Neural cell (in vitro differentiated cells): ENCODE results near the gene CLEC3B. TPM values are rescaled to one million over a fixed set of nuclear protein-coding genes. Genes with fewer than 3 reads are reported as not detected.

Source experiments
- H2AFZ ChIP-seq: fragments of 200-600, 300-800 bp; sonication (generic), shearing (Covaris generic); 2 replicates; pipeline ENCODE4 v1.6.0; 2014; ENCODE audit warnings: low read depth, mild to moderate bottlenecking, antibody characterized with exemption, low read length, moderate library complexity
- H3F3A ChIP-seq: fragments of 200-600 bp; shearing (Covaris generic); 2 replicates; pipeline ENCODE4 v1.6.1; 2016; ENCODE audit warnings: mild to moderate bottlenecking, moderate library complexity, mixed read lengths, antibody characterized with exemption, low read length; ENCODE audit not compliant: insufficient read depth, poor library complexity, severe bottlenecking
- H3K27ac ChIP-seq: fragments of 200-600, 300-800 bp; sonication (generic), shearing (Covaris generic); 2 replicates; pipeline ENCODE4 v1.5.1; 2014; ENCODE audit warnings: mild to moderate bottlenecking, low read length, moderate library complexity
- H3K27me3 ChIP-seq: fragments of 300-800, 200-600 bp; sonication (generic), shearing (Covaris generic); 2 replicates; pipeline ENCODE4 v1.6.0; 2014; ENCODE audit warnings: mild to moderate bottlenecking, low read depth, low read length, moderate library complexity; ENCODE audit not compliant: insufficient read depth
- H3K36me3 ChIP-seq: fragments of 300-800, 200-600 bp; sonication (generic), shearing (Covaris generic); 2 replicates; pipeline ENCODE4 v1.5.1; 2014; ENCODE audit warnings: mild to moderate bottlenecking, antibody characterized with exemption, low read length, moderate library complexity; ENCODE audit not compliant: insufficient read depth
- H3K4me2 ChIP-seq: fragments of 300-800, 200-600 bp; sonication (generic), shearing (Covaris generic); 2 replicates; pipeline ENCODE4 v1.6.0; 2014; ENCODE audit warnings: mild to moderate bottlenecking, low read length
- H3K4me3 ChIP-seq: fragments of 300-800, 200-600 bp; sonication (generic), shearing (Covaris generic); 2 replicates; pipeline ENCODE4 v1.5.1; 2014; ENCODE audit warnings: mild to moderate bottlenecking, low read length, moderate library complexity
- H3K79me2 ChIP-seq: fragments of 200-600 bp; shearing (Covaris generic); replicated peaks from 2 replicates; pipeline ENCODE4 v1.6.0; 2014; ENCODE audit warnings: mild to moderate bottlenecking, low read length, moderate library complexity; ENCODE audit not compliant: insufficient read depth
- H3K9ac ChIP-seq: fragments of 300-800, 200-600 bp; sonication (generic), shearing (Covaris generic); 2 replicates; pipeline ENCODE4 v1.6.1; 2016; ENCODE audit warnings: mild to moderate bottlenecking, low read length, mixed read lengths
- H3K9me2 ChIP-seq: fragments of 200-600 bp; shearing (Covaris generic); 2 replicates; pipeline ENCODE4 v1.6.1; 2016; ENCODE audit warnings: mild to moderate bottlenecking, low read length, mixed read lengths; ENCODE audit not compliant: insufficient read depth
- H3K9me3 ChIP-seq: fragments of 200-600, 300-800 bp; sonication (generic), shearing (Covaris generic); 2 replicates; pipeline ENCODE4 v1.6.1; 2016; ENCODE audit warnings: mild to moderate bottlenecking, mixed run types, low read length, moderate library complexity, mixed read lengths
- H4K20me1 ChIP-seq: fragments of 200-600 bp; shearing (Covaris generic); 2 replicates; pipeline ENCODE4 v1.6.1; 2016; ENCODE audit warnings: mild to moderate bottlenecking, mixed run types; ENCODE audit not compliant: insufficient read depth
- EP300 ChIP-seq: fragments of 450-650 bp; conservative IDR thresholded peaks from 2 replicates; pipeline ENCODE4 v1.6.1; 2014; ENCODE audit warnings: antibody characterized with exemption, mild to moderate bottlenecking, moderate library complexity; ENCODE audit not compliant: poor library complexity, severe bottlenecking
- EZH2 ChIP-seq: fragments of 200-600, 300-800 bp; shearing (Covaris generic), sonication (generic); IDR thresholded peaks from 2 replicates; pipeline ENCODE4 v1.6.1; 2014; ENCODE audit warnings: antibody characterized with exemption, low read length, borderline replicate concordance, mild to moderate bottlenecking; ENCODE audit not compliant: insufficient read depth, poor library complexity, severe bottlenecking
- MXI1 ChIP-seq: fragments of 450-650 bp; conservative IDR thresholded peaks from 2 replicates; pipeline ENCODE4 v1.6.1; 2014; ENCODE audit warnings: antibody characterized with exemption, mild to moderate bottlenecking; ENCODE audit not compliant: poor library complexity, severe bottlenecking
- POLR2AphosphoS5 ChIP-seq: IDR thresholded peaks from 2 replicates; pipeline ENCODE4 v1.6.1; 2012
- RAD21 ChIP-seq: fragments of 450-650 bp; conservative IDR thresholded peaks from 2 replicates; pipeline ENCODE4 v1.6.1; 2014; ENCODE audit warnings: antibody characterized with exemption, mild to moderate bottlenecking, moderate library complexity
- REST ChIP-seq: IDR thresholded peaks from 2 replicates; pipeline ENCODE4 v1.6.1; 2012; ENCODE audit warnings: borderline replicate concordance
- SMC3 ChIP-seq: fragments of 450-650 bp; conservative IDR thresholded peaks from 2 replicates; pipeline ENCODE4 v1.6.1; 2014; ENCODE audit warnings: antibody characterized with exemption, mild to moderate bottlenecking, moderate library complexity; ENCODE audit not compliant: poor library complexity
- TAF1 ChIP-seq: IDR thresholded peaks from 2 replicates; pipeline ENCODE4 v1.6.1; 2012; ENCODE audit warnings: low read depth
- polyA plus RNA-seq: library from polyadenylated mRNA; depleted of rRNA; stranded (reverse); fragments of >200 nt; gene quantifications from 2 replicates; pipeline ENCODE4 v1.2.3, GENCODE V29; 2014
- TF ChIP-seq, protein P1 (sequence below): fragments of 450-650 bp; IDR thresholded peaks from 2 replicates; pipeline ENCODE4 v1.5.1; 2014; ENCODE audit warnings: antibody characterized with exemption, mild to moderate bottlenecking, moderate library complexity; ENCODE audit not compliant: poor library complexity, severe bottlenecking

CLEC3B gene
- polyA plus RNA-seq, 1 donor from 2014 or later = 2.6 TPM

DNA sequence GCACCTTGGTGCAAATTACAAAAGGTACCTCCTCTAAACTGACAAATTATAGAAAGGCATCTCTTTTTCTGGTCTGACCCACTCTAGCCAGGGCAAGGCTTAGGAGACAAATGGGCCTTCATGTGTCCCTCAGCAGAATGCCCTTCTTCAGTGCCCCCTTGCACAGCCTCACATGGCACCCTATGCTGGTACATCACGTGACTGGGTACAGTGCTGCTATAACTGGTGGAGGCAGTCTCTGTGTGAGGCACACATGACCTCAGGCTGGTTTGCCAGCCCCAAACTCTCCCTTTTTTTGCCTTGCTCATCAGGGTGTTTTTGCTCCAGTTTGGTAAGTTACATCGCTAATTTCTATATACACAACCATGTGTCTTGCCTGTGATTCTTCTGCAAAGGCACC is 3.1 kb downstream of the CLEC3B start:
- no peak overlapping the region for H3K4me2 ChIP-seq
- H3K9me3 ChIP-seq = no peaks in the 10 kb centered on the region
- no peak overlapping the region for H2AFZ ChIP-seq
- no peaks in the 10 kb centered on the region for H3F3A ChIP-seq
- no peak for TF ChIP-seq SMC3
- TF ChIP-seq, protein P1, sequence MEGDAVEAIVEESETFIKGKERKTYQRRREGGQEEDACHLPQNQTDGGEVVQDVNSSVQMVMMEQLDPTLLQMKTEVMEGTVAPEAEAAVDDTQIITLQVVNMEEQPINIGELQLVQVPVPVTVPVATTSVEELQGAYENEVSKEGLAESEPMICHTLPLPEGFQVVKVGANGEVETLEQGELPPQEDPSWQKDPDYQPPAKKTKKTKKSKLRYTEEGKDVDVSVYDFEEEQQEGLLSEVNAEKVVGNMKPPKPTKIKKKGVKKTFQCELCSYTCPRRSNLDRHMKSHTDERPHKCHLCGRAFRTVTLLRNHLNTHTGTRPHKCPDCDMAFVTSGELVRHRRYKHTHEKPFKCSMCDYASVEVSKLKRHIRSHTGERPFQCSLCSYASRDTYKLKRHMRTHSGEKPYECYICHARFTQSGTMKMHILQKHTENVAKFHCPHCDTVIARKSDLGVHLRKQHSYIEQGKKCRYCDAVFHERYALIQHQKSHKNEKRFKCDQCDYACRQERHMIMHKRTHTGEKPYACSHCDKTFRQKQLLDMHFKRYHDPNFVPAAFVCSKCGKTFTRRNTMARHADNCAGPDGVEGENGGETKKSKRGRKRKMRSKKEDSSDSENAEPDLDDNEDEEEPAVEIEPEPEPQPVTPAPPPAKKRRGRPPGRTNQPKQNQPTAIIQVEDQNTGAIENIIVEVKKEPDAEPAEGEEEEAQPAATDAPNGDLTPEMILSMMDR = no peak
- no peak for TF ChIP-seq TAF1
- no peak for TF ChIP-seq EZH2
- TF ChIP-seq EP300 = no peak
- no peak for TF ChIP-seq RAD21
- no peak for TF ChIP-seq MXI1
- TF ChIP-seq POLR2AphosphoS5 = no peak
- no peak for TF ChIP-seq REST
- H4K20me1 ChIP-seq = no peaks in the 10 kb centered on the region
- peaks cover under 1% of the 10 kb centered on the region for H3K27me3 ChIP-seq
- H3K36me3 ChIP-seq = no peaks in the 10 kb centered on the region
- no peaks in the 10 kb centered on the region for H3K9me2 ChIP-seq
- H3K9ac ChIP-seq = no peak overlapping the region
- H3K4me3 ChIP-seq = no peak overlapping the region
- no peak overlapping the region for H3K27ac ChIP-seq
- H3K79me2 ChIP-seq = no peaks in the 10 kb centered on the region

DNA sequence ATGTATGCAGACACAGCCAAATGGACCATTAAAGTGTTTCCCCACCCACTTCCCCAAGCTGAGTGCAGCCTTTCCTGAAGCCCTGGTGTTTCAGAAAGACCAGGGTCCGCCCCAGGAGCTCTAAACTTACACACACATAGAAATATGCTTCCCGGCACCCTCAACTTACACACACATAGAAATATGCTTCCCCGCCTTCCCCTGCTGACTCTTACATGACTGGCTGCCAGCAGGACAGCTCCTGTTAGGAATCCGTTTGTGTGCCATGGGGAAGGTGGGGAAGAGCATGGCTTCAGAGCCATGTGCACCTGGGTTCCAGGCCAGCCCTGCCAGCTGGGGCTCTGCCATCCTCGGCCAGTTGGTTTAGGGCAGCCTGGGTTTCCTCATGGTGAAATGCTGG is 3.6 kb downstream of the CLEC3B start:
- no peaks in the 10 kb centered on the region for H3K79me2 ChIP-seq
- no peaks in the 10 kb centered on the region for H4K20me1 ChIP-seq
- no peaks in the 10 kb centered on the region for H3K36me3 ChIP-seq
- H3K27ac ChIP-seq = no peak overlapping the region
- no peaks in the 10 kb centered on the region for H3F3A ChIP-seq
- H3K27me3 ChIP-seq = peaks cover 5% of the 10 kb centered on the region
- TF ChIP-seq EP300 (no peak), REST (no peak), MXI1 (no peak), TAF1 (no peak), POLR2AphosphoS5 (no peak), RAD21 (no peak), SMC3 (no peak), EZH2 (no peak)
- TF ChIP-seq, protein P1 = no peak
- no peaks in the 10 kb centered on the region for H3K9me2 ChIP-seq
- no peak overlapping the region for H3K9ac ChIP-seq
- H2AFZ ChIP-seq = no peak overlapping the region
- H3K9me3 ChIP-seq = no peaks in the 10 kb centered on the region
- no peak overlapping the region for H3K4me2 ChIP-seq
- no peak overlapping the region for H3K4me3 ChIP-seq
